ENCODE results near the gene SEPTIN7. TPM values are rescaled to one million over a fixed set of nuclear protein-coding genes. Genes with fewer than 3 reads are reported as not detected.

SEPTIN7 gene
- total and polyA plus RNA-seq, 9 of the 15 experiments (the other 6 are each of a cell fraction or from before 2014, with no cell fraction given) = 95.0 to 268 (median 163) TPM

DNA sequence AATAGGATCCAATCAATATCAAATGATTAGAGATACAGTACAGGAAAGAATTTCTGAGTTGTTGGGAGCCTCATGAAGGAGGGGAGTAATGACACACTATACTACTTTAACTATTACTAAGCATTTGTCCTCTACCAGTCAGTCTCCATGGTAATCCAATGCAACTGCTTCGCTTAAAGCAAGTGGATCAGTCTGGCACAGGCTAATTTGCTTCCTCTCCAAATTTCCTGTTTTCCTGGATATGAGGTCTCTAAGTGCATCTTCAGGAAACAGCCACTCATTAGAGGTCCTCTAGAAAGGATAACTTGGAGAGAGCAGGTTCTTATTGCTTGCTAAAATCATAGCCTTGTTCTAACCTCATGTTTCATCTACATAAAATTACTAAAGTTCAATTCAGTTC lies 8.4 kb upstream of the SEPTIN7 start (continued):
- TF ChIP-seq ZKSCAN3 (CRISPR knock-in tag; IDR thresholded peaks at IDR 0.05) (no peak), SRSF7 (optimal IDR thresholded peaks at IDR 0.05; ENCODE audit: low read depth, low read length) (no peak), E2F3 (CRISPR knock-in tag; IDR thresholded peaks at IDR 0.05) (no peak), ZC3H4 (CRISPR knock-in tag; IDR thresholded peaks at IDR 0.05; ENCODE audit: borderline replicate concordance) (no peak), KAT8 (IDR thresholded peaks at IDR 0.05; ENCODE audit: low read depth) (no peak)
- TF ChIP-seq, protein P1, sequence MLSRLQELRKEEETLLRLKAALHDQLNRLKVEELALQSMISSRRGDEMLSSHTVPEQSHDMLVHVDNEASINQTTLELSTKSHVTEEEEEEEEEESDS (CRISPR knock-in tag; IDR thresholded peaks at IDR 0.05) = no peak

DNA sequence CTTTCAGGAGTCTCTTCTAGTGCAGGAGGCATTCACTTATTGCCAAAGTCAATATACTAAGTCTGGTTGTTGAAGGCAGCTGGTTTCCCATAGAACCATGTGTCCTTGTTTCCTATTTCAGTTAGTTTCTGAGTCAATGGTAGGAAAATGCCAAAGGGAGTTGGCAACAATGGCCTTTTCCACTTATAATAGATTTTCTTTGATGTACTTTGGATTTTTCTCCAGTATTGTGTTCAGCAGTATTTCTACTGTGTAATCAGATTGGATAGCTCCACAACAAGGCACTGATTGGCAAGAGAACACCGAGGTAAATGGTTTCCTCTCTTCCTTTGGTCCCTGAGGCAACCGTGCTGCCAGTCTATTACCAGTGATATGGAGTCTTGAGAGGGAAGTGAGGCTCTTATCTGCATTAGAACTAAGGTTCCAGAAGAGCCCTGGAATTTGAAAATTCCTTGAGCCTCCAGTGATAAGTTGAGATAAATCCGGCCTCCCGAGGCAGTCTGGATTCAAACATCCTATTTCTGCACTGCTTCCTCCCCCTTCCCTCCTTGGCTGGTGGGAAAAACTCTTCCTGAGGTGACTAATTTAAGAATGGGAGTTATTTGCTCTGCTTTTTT lies 7.9 kb upstream of the SEPTIN7 start:
- 2% methylated on average over 4 of the region's 4 CpGs for WGBS (ENCODE audit: insufficient coverage, low coverage, missing lambda C conversion rate)
- TF ChIP-seq TEAD4 (IDR thresholded peaks at IDR 0.05; ENCODE audit: low read length) (no peak), TEAD4 (CRISPR knock-in tag; IDR thresholded peaks at IDR 0.05; ENCODE audit: borderline replicate concordance) (no peak), POLR2AphosphoS5 (IDR thresholded peaks at IDR 0.05; ENCODE audit: control insufficient read depth, insufficient read depth, low read depth, low read length) (no peak), POLR2B (IDR thresholded peaks at IDR 0.05; ENCODE audit: low read depth, partially characterized antibody) (no peak), KDM1A (IDR thresholded peaks at IDR 0.05) (no peak)
- TF ChIP-seq, protein P2, sequence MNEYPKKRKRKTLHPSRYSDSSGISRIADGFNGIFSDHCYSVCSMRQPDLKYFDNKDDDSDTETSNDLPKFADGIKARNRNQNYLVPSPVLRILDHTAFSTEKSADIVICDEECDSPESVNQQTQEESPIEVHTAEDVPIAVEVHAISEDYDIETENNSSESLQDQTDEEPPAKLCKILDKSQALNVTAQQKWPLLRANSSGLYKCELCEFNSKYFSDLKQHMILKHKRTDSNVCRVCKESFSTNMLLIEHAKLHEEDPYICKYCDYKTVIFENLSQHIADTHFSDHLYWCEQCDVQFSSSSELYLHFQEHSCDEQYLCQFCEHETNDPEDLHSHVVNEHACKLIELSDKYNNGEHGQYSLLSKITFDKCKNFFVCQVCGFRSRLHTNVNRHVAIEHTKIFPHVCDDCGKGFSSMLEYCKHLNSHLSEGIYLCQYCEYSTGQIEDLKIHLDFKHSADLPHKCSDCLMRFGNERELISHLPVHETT (CRISPR knock-in tag; conservative IDR thresholded peaks at IDR 0.05 in 1 of 2, IDR thresholded peaks at IDR 0.05 in 1 of 2) = no peak
- TF ChIP-seq, protein P3, sequence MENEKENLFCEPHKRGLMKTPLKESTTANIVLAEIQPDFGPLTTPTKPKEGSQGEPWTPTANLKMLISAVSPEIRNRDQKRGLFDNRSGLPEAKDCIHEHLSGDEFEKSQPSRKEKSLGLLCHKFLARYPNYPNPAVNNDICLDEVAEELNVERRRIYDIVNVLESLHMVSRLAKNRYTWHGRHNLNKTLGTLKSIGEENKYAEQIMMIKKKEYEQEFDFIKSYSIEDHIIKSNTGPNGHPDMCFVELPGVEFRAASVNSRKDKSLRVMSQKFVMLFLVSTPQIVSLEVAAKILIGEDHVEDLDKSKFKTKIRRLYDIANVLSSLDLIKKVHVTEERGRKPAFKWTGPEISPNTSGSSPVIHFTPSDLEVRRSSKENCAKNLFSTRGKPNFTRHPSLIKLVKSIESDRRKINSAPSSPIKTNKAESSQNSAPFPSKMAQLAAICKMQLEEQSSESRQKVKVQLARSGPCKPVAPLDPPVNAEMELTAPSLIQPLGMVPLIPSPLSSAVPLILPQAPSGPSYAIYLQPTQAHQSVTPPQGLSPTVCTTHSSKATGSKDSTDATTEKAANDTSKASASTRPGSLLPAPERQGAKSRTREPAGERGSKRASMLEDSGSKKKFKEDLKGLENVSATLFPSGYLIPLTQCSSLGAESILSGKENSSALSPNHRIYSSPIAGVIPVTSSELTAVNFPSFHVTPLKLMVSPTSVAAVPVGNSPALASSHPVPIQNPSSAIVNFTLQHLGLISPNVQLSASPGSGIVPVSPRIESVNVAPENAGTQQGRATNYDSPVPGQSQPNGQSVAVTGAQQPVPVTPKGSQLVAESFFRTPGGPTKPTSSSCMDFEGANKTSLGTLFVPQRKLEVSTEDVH (IDR thresholded peaks at IDR 0.05; ENCODE audit: low read depth, partially characterized antibody) = no peak
- TF ChIP-seq, protein P4, sequence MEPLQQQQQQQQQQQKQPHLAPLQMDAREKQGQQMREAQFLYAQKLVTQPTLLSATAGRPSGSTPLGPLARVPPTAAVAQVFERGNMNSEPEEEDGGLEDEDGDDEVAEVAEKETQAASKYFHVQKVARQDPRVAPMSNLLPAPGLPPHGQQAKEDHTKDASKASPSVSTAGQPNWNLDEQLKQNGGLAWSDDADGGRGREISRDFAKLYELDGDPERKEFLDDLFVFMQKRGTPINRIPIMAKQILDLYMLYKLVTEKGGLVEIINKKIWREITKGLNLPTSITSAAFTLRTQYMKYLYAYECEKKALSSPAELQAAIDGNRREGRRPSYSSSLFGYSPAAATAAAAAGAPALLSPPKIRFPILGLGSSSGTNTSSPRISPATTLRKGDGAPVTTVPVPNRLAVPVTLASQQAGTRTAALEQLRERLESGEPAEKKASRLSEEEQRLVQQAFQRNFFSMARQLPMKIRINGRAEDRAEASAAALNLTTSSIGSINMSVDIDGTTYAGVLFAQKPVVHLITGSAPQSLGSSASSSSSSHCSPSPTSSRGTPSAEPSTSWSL (CRISPR knock-in tag; IDR thresholded peaks at IDR 0.05; ENCODE audit: borderline replicate concordance) = no peak
- TF ChIP-seq, protein P5, sequence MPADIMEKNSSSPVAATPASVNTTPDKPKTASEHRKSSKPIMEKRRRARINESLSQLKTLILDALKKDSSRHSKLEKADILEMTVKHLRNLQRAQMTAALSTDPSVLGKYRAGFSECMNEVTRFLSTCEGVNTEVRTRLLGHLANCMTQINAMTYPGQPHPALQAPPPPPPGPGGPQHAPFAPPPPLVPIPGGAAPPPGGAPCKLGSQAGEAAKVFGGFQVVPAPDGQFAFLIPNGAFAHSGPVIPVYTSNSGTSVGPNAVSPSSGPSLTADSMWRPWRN (IDR thresholded peaks at IDR 0.05; ENCODE audit: low read depth) = no peak

More for the DNA sequence above, 7.9 kb upstream of the SEPTIN7 start:
- no peak overlapping the region for H3K9ac ChIP-seq (ENCODE audit: insufficient read depth in 1 of 2, low read depth in 2 of 2, low read length in 2 of 2)
- in situ Hi-C loops (cut with MboI) = no loop called here
- intact Hi-C loops (cut with micrococcal nuclease) = no loop called here
- FAIRE-seq = no peak
- no peaks in the 10 kb centered on the region; the same call in 1 of the 2 replicates for H4K20me1 ChIP-seq (replicated peaks; ENCODE audit: control insufficient read depth, insufficient read depth, low read length)
- no peak overlapping the region for H3K4me3 ChIP-seq
- no peak overlapping the region for H2AFZ ChIP-seq (ENCODE audit: low read depth, low read length)
- no peak overlapping the region for H3K27ac ChIP-seq (ENCODE audit: extremely low read depth, low read depth, low read length)
- POLR2A ChIA-PET = no interaction called here
- H3K4me1 ChIP-seq (replicated peaks in 1 of 2; ENCODE audit: control insufficient read depth in 2 of 2, insufficient read depth in 2 of 2, low read length in 2 of 2) = no peaks in the 10 kb centered on the region
- H3K27me3 ChIP-seq (ENCODE audit: control insufficient read depth in 2 of 2, insufficient read depth in 2 of 2, low read length in 2 of 2) = no peaks in the 10 kb centered on the region
- no peaks in the 10 kb centered on the region for H3K79me2 ChIP-seq (ENCODE audit: control insufficient read depth, insufficient read depth, low read length)
- no peaks in the 10 kb centered on the region for H3K9me1 ChIP-seq (ENCODE audit: control insufficient read depth, insufficient read depth, low read length)
- CTCF ChIA-PET (ENCODE audit: low intra/inter-chr PET ratio) = no interaction called here
- ATAC-seq = no peak
- no peaks in the 10 kb centered on the region for H3K9me3 ChIP-seq (replicated peaks; ENCODE audit: control insufficient read depth, insufficient read depth, low read depth, low read length)
- no peaks in the 10 kb centered on the region for H3K36me3 ChIP-seq (ENCODE audit: control insufficient read depth, insufficient read depth, low read length)
- DNase-seq (ENCODE audit: extremely low read depth in 1 of 4, low spot score in 3 of 4) = no peak
- no TSS peak for BruUV-seq (replicated peaks)
- no peak overlapping the region for H3K4me2 ChIP-seq (ENCODE audit: insufficient read depth, low read length)

Data from K562 (cell line).